PFSK-1 (cell line): Measurements from ENCODE around the gene PPP1R9A.

ENCODE experiments used
- POLR2AphosphoS5 ChIP-seq: IDR thresholded peaks from 2 replicates; pipeline ENCODE4 v1.6.1; 2012; ENCODE audit warnings: low read depth, mild to moderate bottlenecking, control low read depth, low read length, moderate library complexity
- SIN3A ChIP-seq: IDR thresholded peaks from 2 replicates; pipeline ENCODE4 v1.6.1; 2012; ENCODE audit warnings: mild to moderate bottlenecking, low read length, moderate library complexity, borderline replicate concordance; ENCODE audit not compliant: insufficient read depth

- TF ChIP-seq POLR2AphosphoS5 (no peak), SIN3A (no peak)
Observed at GRCh38 chr7:95209276-95209675, 301.9 kb downstream of the PPP1R9A start.
